ENCODE data around the gene MAMDC2. TPM values are rescaled to one million over a fixed set of nuclear protein-coding genes. Genes with fewer than 3 reads are reported as not detected.

The MAMDC2 gene
- total RNA-seq, 2 donors from 2014 or later: 0.44 to 1.4 TPM

DNA sequence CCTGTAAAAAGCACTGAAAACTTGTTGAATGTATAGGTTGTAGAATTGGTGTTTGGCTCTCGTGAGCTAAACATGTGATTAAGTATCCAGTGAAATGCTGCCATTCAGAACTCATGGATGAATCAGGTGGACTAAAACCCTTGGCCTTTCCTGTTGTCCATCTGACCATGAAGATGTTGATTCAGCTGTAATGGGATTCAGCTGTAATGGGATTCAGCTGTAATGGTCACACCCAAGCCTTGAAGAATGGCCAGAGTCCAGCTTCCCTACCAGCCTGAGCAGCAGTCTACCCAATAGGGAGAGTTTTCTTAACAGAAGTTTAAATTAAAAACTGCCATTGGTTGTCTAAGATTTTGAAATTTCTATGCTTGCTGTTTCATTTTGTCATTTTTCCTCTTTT is 18.1 kb downstream of the MAMDC2 start:
- H3K9me3 ChIP-seq (ENCODE audit: control insufficient read depth, low read length): peaks cover 6% of the 10 kb centered on the region
- H3K9ac ChIP-seq (ENCODE audit: extremely low read depth, low read length, poor library complexity, severe bottlenecking): no peak overlapping the region
- H3K4me3 ChIP-seq (ENCODE audit: low read length): no peak overlapping the region
- Mint-ChIP-seq H3K4me3 (no peak overlapping the region), H3K36me3 (ENCODE audit: low read depth) (no peaks in the 10 kb centered on the region), H3K4me1 (no peaks in the 10 kb centered on the region), H3K9me3 (no peaks in the 10 kb centered on the region), H3K27me3 (ENCODE audit: insufficient read depth) (peaks cover 11% of the 10 kb centered on the region), H3K27ac (no peak overlapping the region)
- no peak overlapping the region for H3K27ac ChIP-seq (ENCODE audit: low read depth, low read length)
- TF ChIP-seq, protein P1, sequence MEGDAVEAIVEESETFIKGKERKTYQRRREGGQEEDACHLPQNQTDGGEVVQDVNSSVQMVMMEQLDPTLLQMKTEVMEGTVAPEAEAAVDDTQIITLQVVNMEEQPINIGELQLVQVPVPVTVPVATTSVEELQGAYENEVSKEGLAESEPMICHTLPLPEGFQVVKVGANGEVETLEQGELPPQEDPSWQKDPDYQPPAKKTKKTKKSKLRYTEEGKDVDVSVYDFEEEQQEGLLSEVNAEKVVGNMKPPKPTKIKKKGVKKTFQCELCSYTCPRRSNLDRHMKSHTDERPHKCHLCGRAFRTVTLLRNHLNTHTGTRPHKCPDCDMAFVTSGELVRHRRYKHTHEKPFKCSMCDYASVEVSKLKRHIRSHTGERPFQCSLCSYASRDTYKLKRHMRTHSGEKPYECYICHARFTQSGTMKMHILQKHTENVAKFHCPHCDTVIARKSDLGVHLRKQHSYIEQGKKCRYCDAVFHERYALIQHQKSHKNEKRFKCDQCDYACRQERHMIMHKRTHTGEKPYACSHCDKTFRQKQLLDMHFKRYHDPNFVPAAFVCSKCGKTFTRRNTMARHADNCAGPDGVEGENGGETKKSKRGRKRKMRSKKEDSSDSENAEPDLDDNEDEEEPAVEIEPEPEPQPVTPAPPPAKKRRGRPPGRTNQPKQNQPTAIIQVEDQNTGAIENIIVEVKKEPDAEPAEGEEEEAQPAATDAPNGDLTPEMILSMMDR (conservative IDR thresholded peaks at IDR 0.05): no peak
- H3K4me1 ChIP-seq (ENCODE audit: control insufficient read depth, insufficient read depth, low read length): no peaks in the 10 kb centered on the region
- H3K27me3 ChIP-seq (ENCODE audit: control insufficient read depth, insufficient read depth, low read length, poor library complexity, severe bottlenecking): no peaks in the 10 kb centered on the region
- WGBS, 2 experiments (ENCODE audit: insufficient coverage in 1 of 2, insufficient read length in 1 of 2): 93 to 100% methylated on average over 1 of the region's 1 CpG
- no peaks in the 10 kb centered on the region for H3K36me3 ChIP-seq (ENCODE audit: control insufficient read depth, insufficient read depth, low read length)
- no peak for DNase-seq

DNA sequence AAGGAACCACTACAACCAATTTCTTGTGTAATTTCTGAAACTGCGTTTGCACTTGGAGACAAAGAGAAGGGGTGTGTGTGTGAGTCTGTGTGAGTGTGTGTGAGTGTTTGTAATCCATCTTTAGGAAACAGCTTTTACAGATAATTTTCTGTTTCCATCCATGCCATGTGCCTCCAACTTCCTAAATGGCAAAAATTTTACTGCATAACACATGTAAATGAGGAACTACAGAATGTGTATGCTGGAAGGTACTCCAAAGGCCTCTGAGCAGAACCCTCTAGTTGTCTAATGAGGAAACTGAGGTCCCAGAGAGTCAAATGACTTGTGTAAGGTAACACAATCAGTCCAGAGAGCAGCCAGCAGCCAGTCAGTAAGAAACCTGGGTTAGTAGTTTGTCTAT is 20.8 kb downstream of the MAMDC2 start:
- WGBS, 2 experiments (ENCODE audit: insufficient coverage in 1 of 2, insufficient read length in 1 of 2): no CpG with 5 or more reads among the region's 1 CpG
- Histone ChIP-seq H3K4me1 (ENCODE audit: control insufficient read depth, insufficient read depth, low read length) (no peaks in the 10 kb centered on the region), H3K27me3 (ENCODE audit: control insufficient read depth, insufficient read depth, low read length, poor library complexity, severe bottlenecking) (no peaks in the 10 kb centered on the region), H3K9ac (ENCODE audit: extremely low read depth, low read length, poor library complexity, severe bottlenecking) (no peak overlapping the region), H3K36me3 (ENCODE audit: control insufficient read depth, insufficient read depth, low read length) (no peaks in the 10 kb centered on the region), H3K4me3 (ENCODE audit: low read length) (no peak overlapping the region), H3K27ac (ENCODE audit: low read depth, low read length) (no peak overlapping the region), H3K9me3 (ENCODE audit: control insufficient read depth, low read length) (no peaks in the 10 kb centered on the region)
- Mint-ChIP-seq H3K4me3 (no peak overlapping the region), H3K27ac (no peak overlapping the region), H3K27me3 (ENCODE audit: insufficient read depth) (peaks cover 9% of the 10 kb centered on the region), H3K4me1 (peaks cover 3% of the 10 kb centered on the region), H3K9me3 (no peaks in the 10 kb centered on the region), H3K36me3 (ENCODE audit: low read depth) (no peaks in the 10 kb centered on the region)
- no peak for DNase-seq
- TF ChIP-seq, protein P1 (conservative IDR thresholded peaks at IDR 0.05): no peak

DNA sequence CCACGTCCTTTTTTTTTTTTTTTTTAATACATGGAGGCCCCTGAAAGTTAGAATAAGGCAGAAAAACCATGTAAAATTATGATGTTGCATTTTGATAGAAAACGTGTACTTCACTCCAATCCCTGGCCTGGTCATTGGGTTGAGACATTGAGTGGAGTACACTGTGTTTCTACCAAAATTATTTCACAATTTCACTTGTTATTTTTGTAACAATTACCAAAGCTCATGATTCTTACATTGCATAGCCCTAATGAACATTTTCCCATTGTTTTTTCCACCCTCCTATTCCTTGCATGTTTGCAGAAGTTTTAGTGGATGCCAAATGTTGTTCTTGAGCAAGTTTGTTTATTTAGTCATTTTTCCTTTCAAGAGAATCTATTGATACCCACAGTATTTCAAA is 21.9 kb downstream of the MAMDC2 start:
- no peaks in the 10 kb centered on the region for H3K27me3 ChIP-seq (ENCODE audit: control insufficient read depth, insufficient read depth, low read length, poor library complexity, severe bottlenecking)
- Mint-ChIP-seq H3K9me3 (no peaks in the 10 kb centered on the region), H3K4me3 (no peak overlapping the region), H3K27me3 (ENCODE audit: insufficient read depth) (peaks cover 9% of the 10 kb centered on the region), H3K27ac (no peak overlapping the region), H3K4me1 (peaks cover 13% of the 10 kb centered on the region), H3K36me3 (ENCODE audit: low read depth) (no peaks in the 10 kb centered on the region)
- no peak overlapping the region for H3K4me3 ChIP-seq (ENCODE audit: low read length)
- H3K9me3 ChIP-seq (ENCODE audit: control insufficient read depth, low read length): no peaks in the 10 kb centered on the region
- H3K27ac ChIP-seq (ENCODE audit: low read depth, low read length): no peak overlapping the region
- H3K4me1 ChIP-seq (ENCODE audit: control insufficient read depth, insufficient read depth, low read length): no peaks in the 10 kb centered on the region
- DNase-seq: no peak
- TF ChIP-seq, protein P1 (conservative IDR thresholded peaks at IDR 0.05): no peak
- H3K9ac ChIP-seq (ENCODE audit: extremely low read depth, low read length, poor library complexity, severe bottlenecking): no peak overlapping the region
- WGBS, 2 experiments (ENCODE audit: insufficient coverage in 1 of 2, insufficient read length in 1 of 2): 85% methylated on average over 2 of the region's 2 CpGs; no CpG with 5 or more reads in 1 of the 2 experiments
- H3K36me3 ChIP-seq (ENCODE audit: control insufficient read depth, insufficient read depth, low read length): no peaks in the 10 kb centered on the region
